Right ventricle myocardium superior (tissue), 1 donor: Measurements from ENCODE around the gene TCEA3. TPM values are rescaled to one million over a fixed set of nuclear protein-coding genes. Genes with fewer than 3 reads are reported as not detected.

ENCODE experiments used
- ATAC-seq: fragments of 200-7000 bp; cut with Tn5 transposase; one replicate; pipeline ENCODE4 v1.9.1; 2020; ENCODE audit warnings: mild to moderate bottlenecking; ENCODE audit not compliant: poor library complexity
- DNase-seq: peaks from one replicate; pipeline ENCODE4 v3.0.0-alpha.2; 2020
- intact Hi-C: fragments of 100-400 bp; cut with DNase I; formaldehyde crosslinking; loops from one replicate; pipeline ENCODE4 v1.11.2; 2022
- total RNA-seq: library from RNA; stranded (reverse); fragmentation: NEBNext Ultra II Directional; extraction: Animal tissue kit (Norgen Biotek cat#: 25700); gene quantifications from one replicate; pipeline ENCODE4 v1.2.1, GENCODE V29; 2021
- donor health status: DM: no; HTN: yes; CAD: no; lungs with severe emphysema.

Gene TCEA3
- total RNA-seq, 1 donor from 2014 or later: 72.7 TPM

DNA sequence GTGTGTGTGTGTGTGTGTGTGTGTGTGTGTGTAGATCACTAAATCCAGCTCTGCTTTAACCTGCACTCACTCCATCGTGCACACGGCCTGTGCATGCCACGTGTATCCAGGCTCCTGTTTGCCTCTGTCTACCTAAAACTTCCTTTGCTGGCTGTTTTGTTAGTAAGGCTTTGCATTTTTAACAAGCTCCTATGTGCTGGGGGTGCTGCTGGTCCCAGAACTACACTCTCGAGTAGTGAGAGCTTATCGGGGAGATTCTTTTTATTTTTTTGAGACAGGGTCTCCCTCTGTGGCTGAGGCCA, 596 bp upstream of the TCEA3 start:
- no peak for DNase-seq
- intact Hi-C loops: no loop called here
- ATAC-seq: no peak

DNA sequence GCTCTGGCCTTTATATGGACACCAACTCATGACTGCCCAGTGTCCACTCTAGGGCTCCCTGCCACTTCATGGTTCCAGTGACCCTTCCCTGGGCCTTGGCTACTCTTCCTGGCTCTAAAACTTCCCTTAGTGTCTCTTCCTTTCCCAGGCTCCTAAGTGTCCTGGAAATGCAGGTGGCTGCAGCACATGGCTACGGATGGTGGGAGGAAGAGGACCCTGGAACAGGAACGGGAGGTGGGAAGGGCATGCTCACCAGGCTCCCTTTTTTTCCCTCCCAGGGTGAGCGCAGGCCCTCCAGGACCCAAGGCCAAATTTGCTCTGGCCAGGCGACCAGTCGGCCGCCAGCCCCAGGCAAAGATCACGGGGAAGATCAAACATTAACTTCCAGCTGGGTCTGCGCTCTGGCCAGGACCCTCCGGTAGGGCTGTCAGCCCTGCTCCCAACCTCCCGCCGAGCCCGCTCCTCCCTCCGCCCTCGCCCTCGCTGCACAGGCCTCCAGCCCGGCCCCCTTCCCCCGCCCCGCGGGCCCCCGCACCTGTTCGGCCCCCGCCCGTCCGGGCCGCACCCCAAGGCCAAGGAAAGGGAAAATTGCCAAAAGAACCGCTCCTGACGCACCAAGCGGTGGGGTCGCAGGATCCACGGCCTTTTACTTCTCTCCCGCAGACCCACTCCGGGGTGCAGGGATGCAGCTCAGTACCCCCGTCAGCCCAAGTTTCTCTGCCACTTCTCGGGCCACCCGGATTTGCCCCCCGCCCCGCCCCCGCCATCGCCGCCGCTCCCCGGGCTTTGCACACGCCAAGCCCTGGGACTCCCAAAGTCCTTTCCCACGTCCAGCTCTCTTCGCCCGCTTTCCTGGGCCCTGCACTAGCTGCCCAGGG, 894 bp downstream of the TCEA3 start:
- ATAC-seq (peak; percentile 36), DNase-seq (no peak)
- intact Hi-C loops: no loop called here

GRCh38 chr1:23422941-23423340, 1.6 kb downstream of the TCEA3 start:
- DNase-seq: no peak
- intact Hi-C loops: no loop called here
- no peak for ATAC-seq

DNA sequence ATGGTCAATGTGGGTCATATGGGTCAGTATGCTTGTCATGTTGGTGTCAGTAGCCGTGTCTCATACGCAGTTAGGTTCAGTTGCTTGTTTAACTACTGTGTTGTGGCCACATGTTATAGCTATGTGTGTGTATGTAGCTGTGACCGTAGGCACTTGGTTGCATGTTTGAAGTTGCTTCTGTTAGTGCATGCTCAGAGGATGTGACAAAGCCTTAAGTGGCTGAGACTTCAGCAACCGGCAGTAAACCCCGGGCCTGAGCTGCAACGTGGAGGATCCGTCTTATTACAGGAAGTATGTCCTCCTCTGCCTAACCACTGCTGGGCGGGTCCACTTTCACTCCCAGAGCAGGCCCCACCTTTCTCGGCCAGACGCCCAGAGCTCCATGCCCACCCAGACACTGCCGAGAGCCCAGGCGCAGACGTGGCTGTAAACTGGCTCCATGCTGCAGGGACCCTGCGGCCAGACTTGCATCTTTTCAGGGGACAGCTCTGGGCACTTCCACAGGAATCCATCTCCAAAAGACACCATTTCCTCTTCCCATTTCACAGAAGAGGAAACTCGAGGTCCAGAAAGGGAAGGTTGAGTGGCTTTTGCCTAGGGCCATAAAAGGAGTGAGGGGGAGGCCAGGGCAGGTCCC, 2.2 kb downstream of the TCEA3 start:
- intact Hi-C loops: no loop called here
- ATAC-seq (peak; percentile 44), DNase-seq (peak; percentile 87)

- intact Hi-C loops: no loop called here
Measured at GRCh38 chr1:23421753-23422240, 2.8 kb downstream of the TCEA3 start.

GRCh38 chr1:23421343-23421742, 3.2 kb downstream of the TCEA3 start:
- no peak for DNase-seq
- intact Hi-C loops: no loop called here
- no peak for ATAC-seq

More at GRCh38 chr1:23421753-23422240, 2.8 kb downstream of the TCEA3 start:
- DNase-seq (no peak), ATAC-seq (peak; percentile 13)

DNA sequence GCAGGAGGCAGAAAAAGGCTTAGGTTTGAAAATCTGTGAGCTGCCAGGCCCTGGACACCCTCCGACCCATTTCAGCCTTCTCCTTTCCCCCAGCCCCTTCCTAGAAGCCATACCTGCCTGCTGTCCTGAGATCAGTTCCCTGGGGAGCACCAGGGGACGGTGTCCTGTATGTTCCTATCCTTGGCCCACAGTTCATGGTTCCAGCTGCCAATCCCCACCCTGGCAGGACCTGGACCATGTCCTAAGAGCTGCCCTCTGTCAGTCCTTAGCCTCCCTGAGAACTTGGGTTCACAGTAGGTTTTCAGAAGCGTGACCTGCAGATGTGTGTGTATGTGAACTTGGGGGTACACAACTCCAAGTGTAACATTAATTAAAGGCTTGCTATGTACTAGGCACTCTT, 3.8 kb downstream of the TCEA3 start:
- intact Hi-C loops: no loop called here
- DNase-seq (no peak), ATAC-seq (peak; percentile 7)

DNA sequence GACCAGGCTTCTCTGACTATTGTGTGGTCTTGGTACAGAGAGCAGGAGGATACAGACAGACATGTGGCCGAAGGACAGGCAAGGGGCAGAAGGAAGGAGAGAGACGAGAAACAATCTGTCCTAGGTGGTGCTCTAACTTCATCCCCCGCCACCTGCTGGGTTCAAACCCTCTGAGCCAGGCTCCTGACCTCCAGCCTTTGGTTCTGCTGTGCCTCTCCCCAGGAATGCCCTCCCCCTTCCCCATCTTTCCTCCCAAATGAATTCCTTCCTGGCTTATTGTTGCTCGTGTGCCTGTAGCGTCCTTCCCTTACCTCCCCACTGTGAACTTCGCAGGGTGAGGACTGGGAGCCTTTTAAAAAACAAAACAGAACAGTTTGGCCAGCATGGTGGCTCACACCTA, 5.4 kb downstream of the TCEA3 start:
- no peak for DNase-seq
- intact Hi-C loops: no loop called here
- ATAC-seq: no peak

- ATAC-seq (peak; percentile 58), DNase-seq (peak; percentile 70)
- intact Hi-C loops: no loop called here
Measured at GRCh38 chr1:23417570-23417969, 7.0 kb downstream of the TCEA3 start.

DNA sequence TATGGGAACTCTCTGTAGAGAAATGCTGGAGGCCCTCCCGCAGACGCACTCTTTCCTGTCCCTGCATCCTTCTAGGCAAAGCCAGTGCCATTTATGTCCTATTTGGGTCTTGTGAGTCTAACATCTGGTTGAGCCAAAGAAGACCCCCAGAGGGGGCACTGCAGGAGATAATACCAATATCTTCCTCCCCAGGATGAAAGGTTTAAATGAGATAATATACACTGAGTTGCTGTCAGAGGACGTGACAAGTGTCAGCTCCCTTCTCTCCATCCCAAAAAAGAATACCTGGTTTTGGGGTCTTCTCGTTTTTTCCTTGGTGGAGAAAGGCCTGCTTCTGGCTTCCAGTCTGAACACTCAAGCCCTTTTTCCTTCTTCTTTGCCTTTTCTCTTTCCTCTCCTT, 7.6 kb downstream of the TCEA3 start:
- intact Hi-C loops: no loop called here
- DNase-seq: no peak
- ATAC-seq: no peak

DNA sequence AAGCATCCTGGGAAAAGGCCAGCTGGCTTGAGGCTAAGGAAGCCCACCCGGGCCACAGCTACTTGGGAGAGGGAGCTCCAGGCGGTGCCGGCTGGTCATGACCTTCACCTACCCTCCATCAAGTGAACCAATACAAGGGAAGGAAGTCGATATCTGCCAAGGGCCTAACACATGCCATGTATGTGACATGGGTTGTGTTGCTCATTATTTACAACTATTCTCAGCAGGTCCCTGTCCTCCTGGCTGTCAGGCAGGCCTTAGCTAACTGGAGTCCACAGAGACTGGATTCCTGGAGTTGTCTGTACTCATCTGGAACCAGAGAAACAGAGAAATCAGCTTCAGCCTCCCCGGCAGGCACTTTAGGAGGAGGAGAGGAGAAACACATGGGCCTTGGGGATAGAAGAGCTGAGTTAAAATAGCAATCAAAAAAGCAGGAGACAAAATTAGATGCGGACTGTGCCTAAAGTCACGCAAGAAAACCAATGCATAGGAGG, 15.7 kb downstream of the TCEA3 start:
- DNase-seq (no peak), ATAC-seq (no peak)
- intact Hi-C loops: loop anchor here (10.0 kb wide), 1 partner anchor 124 kb away; no protein-coding TSS in a partner anchor

GRCh38 chr1:23407016-23407630, 17.4 kb downstream of the TCEA3 start:
- peak; percentile 61 for ATAC-seq
- DNase-seq: no peak
- intact Hi-C loops: loop anchor here (10.0 kb wide), 1 partner anchor 122 kb away; no protein-coding TSS in a partner anchor

- intact Hi-C loops: loop anchor here (10.0 kb wide), 1 partner anchor 121 kb away; no protein-coding TSS in a partner anchor
- no peak for ATAC-seq
- no peak for DNase-seq
Measured at GRCh38 chr1:23405946-23406345, 18.6 kb downstream of the TCEA3 start.

DNA sequence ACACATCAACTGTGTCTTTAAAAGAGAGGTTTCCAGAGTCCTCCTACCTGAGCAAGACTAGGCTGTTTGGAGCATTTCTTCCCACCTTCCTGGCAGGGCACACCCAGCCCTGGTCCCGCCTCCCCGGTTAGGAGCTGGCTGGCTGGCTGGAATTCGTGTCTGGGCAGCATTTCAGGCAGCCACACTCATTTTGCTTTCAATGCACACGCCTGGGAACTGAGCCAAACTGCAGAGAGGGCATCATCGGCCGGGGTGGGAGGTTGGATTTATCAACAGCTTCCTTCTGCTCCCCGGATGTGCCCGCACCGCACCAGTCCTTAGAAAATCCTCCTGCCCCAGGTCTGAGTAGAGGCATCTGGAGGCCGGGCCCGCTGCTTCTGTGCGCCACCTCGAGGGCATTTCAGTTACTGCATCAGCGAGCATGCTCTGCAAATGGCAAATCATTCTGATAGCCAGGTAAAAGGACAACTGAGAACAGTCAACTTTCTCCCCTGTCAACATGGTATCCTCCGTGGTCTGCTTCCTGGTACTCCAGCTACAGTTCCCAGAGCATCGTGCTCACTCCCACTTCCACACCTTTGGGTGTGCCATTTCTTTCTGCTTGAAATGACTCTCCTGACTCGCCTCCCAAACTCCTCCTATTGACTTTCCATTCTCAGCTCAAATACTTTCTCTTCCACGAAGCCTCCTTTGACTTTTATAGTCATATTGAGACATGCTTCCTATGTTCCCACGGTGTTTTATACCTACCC, 20.6 kb downstream of the TCEA3 start:
- peak; percentile 86 for ATAC-seq
- intact Hi-C loops: loop anchor here (5.0 to 10.0 kb wide), 2 partner anchors 37 to 119 kb away; partner anchors contain the start of gene ZNF436
- DNase-seq: peak; percentile 91

- intact Hi-C loops: loop anchor here (5.0 to 10.0 kb wide), 2 partner anchors 36 to 119 kb away; partner anchors contain the start of gene ZNF436
Measured at GRCh38 chr1:23403355-23403734, 21.2 kb downstream of the TCEA3 start.

GRCh38 chr1:23403038-23403336, 21.6 kb downstream of the TCEA3 start:
- intact Hi-C loops: loop anchor here (5.0 to 10.0 kb wide), 2 partner anchors 36 to 118 kb away; partner anchors contain the start of gene ZNF436
- DNase-seq: no peak
- ATAC-seq: peak; percentile 1

More at GRCh38 chr1:23403355-23403734, 21.2 kb downstream of the TCEA3 start:
- DNase-seq: no peak
- ATAC-seq: no peak

DNA sequence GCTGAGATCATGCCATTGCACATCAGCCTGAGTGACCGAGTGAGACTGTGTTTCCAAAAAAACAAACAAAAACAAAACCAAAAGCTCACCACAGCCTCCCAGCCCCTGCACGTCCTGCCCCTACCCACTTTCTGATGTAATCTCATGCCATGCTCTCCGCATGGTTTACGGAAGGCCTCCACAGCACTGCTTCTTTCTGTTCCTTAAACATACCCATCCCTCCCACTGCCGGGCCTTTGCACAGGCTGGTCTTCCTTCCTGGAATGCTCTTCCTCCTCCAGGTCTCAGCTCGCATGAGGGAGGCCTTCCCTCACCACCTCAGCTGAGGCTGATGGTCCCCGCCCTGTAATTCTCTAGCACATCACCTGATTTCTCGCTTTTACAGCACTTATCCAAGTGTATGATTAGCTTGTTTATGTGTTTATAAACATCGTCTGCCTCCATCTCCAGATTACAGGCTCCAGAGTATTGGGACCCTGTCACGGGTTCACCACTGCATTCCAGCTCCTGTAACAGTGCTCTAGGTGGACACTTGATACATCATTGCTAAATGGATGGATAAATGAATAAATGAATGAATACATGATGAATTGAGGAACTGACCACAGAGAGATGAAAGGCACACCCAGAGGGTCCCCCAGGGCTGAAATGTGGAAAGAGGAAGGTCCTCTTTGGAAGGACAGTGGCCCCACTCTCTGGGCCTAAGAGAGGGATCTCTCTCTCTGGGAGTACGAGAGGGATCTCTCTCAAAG, 22.1 kb downstream of the TCEA3 start:
- intact Hi-C loops: loop anchor here (5.0 to 10.0 kb wide), 2 partner anchors 35 to 118 kb away; partner anchors contain the start of gene ZNF436
- DNase-seq (no peak), ATAC-seq (no peak)

DNA sequence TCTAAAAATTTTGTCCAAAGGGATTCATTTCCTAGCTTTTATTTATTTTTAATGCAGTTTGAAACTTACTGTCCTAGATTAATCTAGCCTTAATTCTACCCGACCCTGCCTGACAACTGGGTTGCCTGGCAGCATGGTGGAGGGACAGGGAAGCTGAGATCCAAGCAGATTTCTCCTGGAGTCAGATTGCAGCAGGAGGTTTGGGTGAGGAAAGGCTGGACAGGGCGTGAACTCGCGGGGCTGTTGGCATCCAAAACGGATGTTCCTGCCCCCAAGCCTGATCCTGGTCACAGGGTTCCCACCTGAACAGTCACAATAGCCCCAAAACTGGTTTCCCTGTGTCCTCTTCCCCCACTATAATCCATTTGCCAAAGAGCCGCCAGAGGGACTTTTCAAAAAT, 23.2 kb downstream of the TCEA3 start:
- intact Hi-C loops: loop anchor here (5.0 to 10.0 kb wide), 2 partner anchors 34 to 117 kb away; partner anchors contain the start of gene ZNF436
- no peak for DNase-seq
- ATAC-seq: no peak
